T-helper 2 cell treated with Interferon-gamma antibody and Interleukin-4, amounts not matched to agents 5 μg/mL and 100 μg/mL, for 36 hours (primary cell): ENCODE data around the gene SIN3B.

ENCODE experiments used
- DNase-seq: peaks from one replicate; pipeline ENCODE4 v3.0.0; 2021; ENCODE audit warnings: low spot score
- H3K27ac Mint-ChIP-seq: one replicate; pipeline ENCODE4 v1.8.0; 2021; ENCODE audit warnings: mild to moderate bottlenecking, mixed read lengths
- H3K27me3 Mint-ChIP-seq: one replicate; pipeline ENCODE4 v1.8.0; 2021; ENCODE audit warnings: low read depth, mixed read lengths
- H3K36me3 Mint-ChIP-seq: one replicate; pipeline ENCODE4 v1.8.0; 2021; ENCODE audit warnings: low read depth, mixed read lengths
- H3K4me1 Mint-ChIP-seq: one replicate; pipeline ENCODE4 v1.8.0; 2021; ENCODE audit warnings: low read depth, mixed read lengths
- H3K4me3 Mint-ChIP-seq: one replicate; pipeline ENCODE4 v1.8.0; 2022; ENCODE audit warnings: mild to moderate bottlenecking, moderate library complexity, mixed read lengths
- H3K9me3 Mint-ChIP-seq: one replicate; pipeline ENCODE4 v1.8.0; 2021; ENCODE audit warnings: mixed read lengths

Gene SIN3B

GRCh38 chr19:16836115-16837034 is 7.2 kb downstream of the SIN3B start:
- Mint-ChIP-seq H3K27ac (no peak overlapping the region), H3K9me3 (no peaks in the 10 kb centered on the region), H3K36me3 (peaks cover 18% of the 10 kb centered on the region), H3K4me3 (no peak overlapping the region), H3K4me1 (no peaks in the 10 kb centered on the region), H3K27me3 (no peaks in the 10 kb centered on the region)
- DNase-seq = no peak

GRCh38 chr19:16837035-16837362 is 7.8 kb downstream of the SIN3B start:
- H3K27ac Mint-ChIP-seq = no peak overlapping the region
- no peaks in the 10 kb centered on the region for H3K4me1 Mint-ChIP-seq

GRCh38 chr19:16841391-16841926 is 12.3 kb downstream of the SIN3B start:
- no peak overlapping the region for H3K4me3 Mint-ChIP-seq
- peaks cover 2% of the 10 kb centered on the region for H3K36me3 Mint-ChIP-seq
- no peak overlapping the region for H3K27ac Mint-ChIP-seq
- no peaks in the 10 kb centered on the region for H3K27me3 Mint-ChIP-seq
- DNase-seq = no peak
- no peaks in the 10 kb centered on the region for H3K4me1 Mint-ChIP-seq
- H3K9me3 Mint-ChIP-seq = no peaks in the 10 kb centered on the region

More at GRCh38 chr19:16837035-16837362, 7.8 kb downstream of the SIN3B start:
- H3K36me3 Mint-ChIP-seq = peaks cover 12% of the 10 kb centered on the region
- no peak for DNase-seq
- no peaks in the 10 kb centered on the region for H3K27me3 Mint-ChIP-seq
- no peaks in the 10 kb centered on the region for H3K9me3 Mint-ChIP-seq
- no peak overlapping the region for H3K4me3 Mint-ChIP-seq

GRCh38 chr19:16846901-16847300 is 17.7 kb downstream of the SIN3B start:
- no peaks in the 10 kb centered on the region for H3K4me1 Mint-ChIP-seq
- H3K36me3 Mint-ChIP-seq = peaks cover 12% of the 10 kb centered on the region
- DNase-seq = no peak
- H3K27ac Mint-ChIP-seq = no peak overlapping the region
- no peaks in the 10 kb centered on the region for H3K9me3 Mint-ChIP-seq
- no peaks in the 10 kb centered on the region for H3K27me3 Mint-ChIP-seq
- H3K4me3 Mint-ChIP-seq = no peak overlapping the region

GRCh38 chr19:16847430-16847829 is 18.2 kb downstream of the SIN3B start:
- no peak overlapping the region for H3K4me3 Mint-ChIP-seq
- H3K27me3 Mint-ChIP-seq = no peaks in the 10 kb centered on the region
- H3K4me1 Mint-ChIP-seq = no peaks in the 10 kb centered on the region
- H3K27ac Mint-ChIP-seq = no peak overlapping the region
- no peak for DNase-seq
- H3K9me3 Mint-ChIP-seq = no peaks in the 10 kb centered on the region
- peaks cover 15% of the 10 kb centered on the region for H3K36me3 Mint-ChIP-seq

- no peak for DNase-seq
- peaks cover 15% of the 10 kb centered on the region for H3K36me3 Mint-ChIP-seq
- H3K27ac Mint-ChIP-seq = no peak overlapping the region
- H3K27me3 Mint-ChIP-seq = no peaks in the 10 kb centered on the region
- no peaks in the 10 kb centered on the region for H3K9me3 Mint-ChIP-seq
- no peaks in the 10 kb centered on the region for H3K4me1 Mint-ChIP-seq
- H3K4me3 Mint-ChIP-seq = no peak overlapping the region
Measured at GRCh38 chr19:16849168-16849567, 20.0 kb downstream of the SIN3B start.

- no peak for DNase-seq
- Mint-ChIP-seq H3K36me3 (peaks cover 22% of the 10 kb centered on the region), H3K4me3 (no peak overlapping the region), H3K9me3 (no peaks in the 10 kb centered on the region), H3K4me1 (no peaks in the 10 kb centered on the region), H3K27ac (no peak overlapping the region), H3K27me3 (no peaks in the 10 kb centered on the region)
Measured at GRCh38 chr19:16850133-16850532, 20.9 kb downstream of the SIN3B start.

- no peaks in the 10 kb centered on the region for H3K27me3 Mint-ChIP-seq
- peaks cover 22% of the 10 kb centered on the region for H3K36me3 Mint-ChIP-seq
- H3K27ac Mint-ChIP-seq = no peak overlapping the region
- H3K9me3 Mint-ChIP-seq = no peaks in the 10 kb centered on the region
- H3K4me1 Mint-ChIP-seq = no peaks in the 10 kb centered on the region
- DNase-seq = no peak
- no peak overlapping the region for H3K4me3 Mint-ChIP-seq
Measured at GRCh38 chr19:16851031-16851712, 22.0 kb downstream of the SIN3B start.

GRCh38 chr19:16853066-16853465 is 23.9 kb downstream of the SIN3B start:
- Mint-ChIP-seq H3K4me1 (no peaks in the 10 kb centered on the region), H3K27ac (no peak overlapping the region)

GRCh38 chr19:16856091-16856490 is 26.9 kb downstream of the SIN3B start:
- no peak for DNase-seq
- no peak overlapping the region for H3K27ac Mint-ChIP-seq
- H3K4me3 Mint-ChIP-seq = no peak overlapping the region
- no peaks in the 10 kb centered on the region for H3K4me1 Mint-ChIP-seq
- H3K36me3 Mint-ChIP-seq = peaks cover 15% of the 10 kb centered on the region
- no peaks in the 10 kb centered on the region for H3K9me3 Mint-ChIP-seq
- no peaks in the 10 kb centered on the region for H3K27me3 Mint-ChIP-seq

More at GRCh38 chr19:16853066-16853465, 23.9 kb downstream of the SIN3B start:
- no peak for DNase-seq
- H3K36me3 Mint-ChIP-seq = peaks cover 21% of the 10 kb centered on the region
- H3K9me3 Mint-ChIP-seq = no peaks in the 10 kb centered on the region
- no peak overlapping the region for H3K4me3 Mint-ChIP-seq
- H3K27me3 Mint-ChIP-seq = no peaks in the 10 kb centered on the region

- Mint-ChIP-seq H3K27ac (no peak overlapping the region), H3K9me3 (no peaks in the 10 kb centered on the region), H3K4me3 (no peak overlapping the region), H3K27me3 (no peaks in the 10 kb centered on the region), H3K4me1 (peaks cover 3% of the 10 kb centered on the region), H3K36me3 (peaks cover 10% of the 10 kb centered on the region)
- no peak for DNase-seq
Measured at GRCh38 chr19:16859626-16860025, 30.4 kb downstream of the SIN3B start.

GRCh38 chr19:16860118-16860517 is 30.9 kb downstream of the SIN3B start:
- H3K36me3 Mint-ChIP-seq = peaks cover 5% of the 10 kb centered on the region
- no peaks in the 10 kb centered on the region for H3K9me3 Mint-ChIP-seq
- peaks cover 3% of the 10 kb centered on the region for H3K4me1 Mint-ChIP-seq
- H3K27ac Mint-ChIP-seq = no peak overlapping the region
- no peaks in the 10 kb centered on the region for H3K27me3 Mint-ChIP-seq
- DNase-seq = no peak
- no peak overlapping the region for H3K4me3 Mint-ChIP-seq

- Mint-ChIP-seq H3K4me3 (no peak overlapping the region), H3K9me3 (no peaks in the 10 kb centered on the region), H3K27me3 (no peaks in the 10 kb centered on the region), H3K36me3 (peaks cover 9% of the 10 kb centered on the region), H3K27ac (no peak overlapping the region), H3K4me1 (peaks cover 3% of the 10 kb centered on the region)
- no peak for DNase-seq
Measured at GRCh38 chr19:16861011-16861410, 31.8 kb downstream of the SIN3B start.

GRCh38 chr19:16861834-16862233 is 32.6 kb downstream of the SIN3B start:
- Mint-ChIP-seq H3K4me3 (no peak overlapping the region), H3K36me3 (peaks cover 12% of the 10 kb centered on the region), H3K27me3 (no peaks in the 10 kb centered on the region), H3K9me3 (no peaks in the 10 kb centered on the region), H3K4me1 (peaks cover 3% of the 10 kb centered on the region), H3K27ac (no peak overlapping the region)
- DNase-seq = no peak
